Fibroblast of lung (primary cell): ENCODE data around the gene SLC6A13.

Source experiments
- EZH2 ChIP-seq: IDR thresholded peaks from 2 replicates; pipeline ENCODE4 v1.5.1; 2012; ENCODE audit warnings: low read length, control low read depth, mild to moderate bottlenecking; ENCODE audit errors: missing control alignments
- TF ChIP-seq, protein P1 (sequence below), 2 donors: IDR thresholded peaks in 1 of 2; conservative IDR thresholded peaks in 1 of 2; 1 replicate in 1 of 2; 2 replicates in 1 of 2; pipeline ENCODE4 v1.5.1; 2011 to 2012; ENCODE audit warnings: low read length in 2 of 2, control low read depth in 1 of 2, inconsistent platforms in 1 of 2, low read depth in 1 of 2, mild to moderate bottlenecking in 1 of 2

DNA sequence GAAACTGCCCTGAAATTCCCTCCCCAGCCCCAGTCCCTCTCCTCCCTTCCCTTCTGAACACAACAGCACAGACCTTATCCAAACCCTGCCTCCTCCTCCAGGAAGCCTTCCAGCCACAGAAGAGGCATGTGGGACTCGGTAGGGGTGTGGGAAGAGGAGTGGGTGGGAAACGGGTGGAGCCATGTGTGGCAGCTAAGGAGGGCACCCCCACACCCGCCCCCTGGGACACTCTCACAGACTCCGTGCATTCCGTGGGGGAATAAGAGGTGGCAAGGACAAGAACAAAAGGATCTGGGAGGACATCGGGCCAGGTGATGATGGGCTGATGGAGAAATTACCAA lies 73.0 kb downstream of the SLC6A13 start:
- TF ChIP-seq, protein P1, sequence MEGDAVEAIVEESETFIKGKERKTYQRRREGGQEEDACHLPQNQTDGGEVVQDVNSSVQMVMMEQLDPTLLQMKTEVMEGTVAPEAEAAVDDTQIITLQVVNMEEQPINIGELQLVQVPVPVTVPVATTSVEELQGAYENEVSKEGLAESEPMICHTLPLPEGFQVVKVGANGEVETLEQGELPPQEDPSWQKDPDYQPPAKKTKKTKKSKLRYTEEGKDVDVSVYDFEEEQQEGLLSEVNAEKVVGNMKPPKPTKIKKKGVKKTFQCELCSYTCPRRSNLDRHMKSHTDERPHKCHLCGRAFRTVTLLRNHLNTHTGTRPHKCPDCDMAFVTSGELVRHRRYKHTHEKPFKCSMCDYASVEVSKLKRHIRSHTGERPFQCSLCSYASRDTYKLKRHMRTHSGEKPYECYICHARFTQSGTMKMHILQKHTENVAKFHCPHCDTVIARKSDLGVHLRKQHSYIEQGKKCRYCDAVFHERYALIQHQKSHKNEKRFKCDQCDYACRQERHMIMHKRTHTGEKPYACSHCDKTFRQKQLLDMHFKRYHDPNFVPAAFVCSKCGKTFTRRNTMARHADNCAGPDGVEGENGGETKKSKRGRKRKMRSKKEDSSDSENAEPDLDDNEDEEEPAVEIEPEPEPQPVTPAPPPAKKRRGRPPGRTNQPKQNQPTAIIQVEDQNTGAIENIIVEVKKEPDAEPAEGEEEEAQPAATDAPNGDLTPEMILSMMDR (conservative IDR thresholded peaks at IDR 0.05 in 1 of 2, IDR thresholded peaks at IDR 0.05 in 1 of 2; ENCODE audit: low read depth in 1 of 2, low read length in 2 of 2), result no peak
- no peak for TF ChIP-seq EZH2
